Measurements from ENCODE around the gene EDEM3.
A peak's percentile ranks its signal among the peaks of the same experiment; 100 is the strongest.
"Not testable (repeated sequence)": the region's sequence is repeated elsewhere in the genome, so short reads cannot be mapped to it uniquely, and the experiment has no call there.

The EDEM3 gene

GRCh38 chr1:184754476-184755225 is at the start of gene EDEM3:
EDEM3 (minus strand) TSS chr1:184754858; CDS start chr1:184754646, 212 bp downstream.
- DNase-seq (ENCODE audit: low spot score) = peak; percentile 100

- no peak for DNase-seq (ENCODE audit: low spot score)
Measured at GRCh38 chr1:184804220-184804619, 49.6 kb upstream of the EDEM3 start.

- no peak for DNase-seq (ENCODE audit: low spot score)
Measured at GRCh38 chr1:184803180-184803492, 48.5 kb upstream of the EDEM3 start.

GRCh38 chr1:184802354-184803179 is 47.9 kb upstream of the EDEM3 start:
- DNase-seq (ENCODE audit: low spot score) = no peak

GRCh38 chr1:184801503-184801902 is 46.8 kb upstream of the EDEM3 start:
- DNase-seq (ENCODE audit: low spot score) = no peak

GRCh38 chr1:184800876-184801275 is 46.2 kb upstream of the EDEM3 start:
- no peak for DNase-seq (ENCODE audit: low spot score)

- no peak for DNase-seq (ENCODE audit: low spot score)
Measured at GRCh38 chr1:184793967-184794366, 39.3 kb upstream of the EDEM3 start.

GRCh38 chr1:184792450-184792969 is 37.9 kb upstream of the EDEM3 start:
- DNase-seq (ENCODE audit: low spot score) = peak; percentile 63

- DNase-seq (ENCODE audit: low spot score) = no peak
Measured at GRCh38 chr1:184791550-184791900, 36.9 kb upstream of the EDEM3 start.

GRCh38 chr1:184790642-184791549 is 36.2 kb upstream of the EDEM3 start:
- no peak for DNase-seq (ENCODE audit: low spot score)

GRCh38 chr1:184789884-184790283 is 35.2 kb upstream of the EDEM3 start:
- no peak for DNase-seq (ENCODE audit: low spot score)

GRCh38 chr1:184788970-184789369 is 34.3 kb upstream of the EDEM3 start:
- DNase-seq (ENCODE audit: low spot score) = no peak

GRCh38 chr1:184785529-184785928 is 30.9 kb upstream of the EDEM3 start:
- DNase-seq (ENCODE audit: low spot score) = no peak

GRCh38 chr1:184783723-184784122 is 29.1 kb upstream of the EDEM3 start:
- DNase-seq (ENCODE audit: low spot score) = not testable (repeated sequence)

- DNase-seq (ENCODE audit: low spot score) = no peak
Measured at GRCh38 chr1:184781941-184782340, 27.3 kb upstream of the EDEM3 start.

- no peak for DNase-seq (ENCODE audit: low spot score)
Measured at GRCh38 chr1:184775885-184776284, 21.2 kb upstream of the EDEM3 start.

- DNase-seq (ENCODE audit: low spot score) = no peak
Measured at GRCh38 chr1:184775329-184775728, 20.7 kb upstream of the EDEM3 start.

GRCh38 chr1:184773762-184774320 is 19.2 kb upstream of the EDEM3 start:
- no peak for DNase-seq (ENCODE audit: low spot score)

GRCh38 chr1:184771190-184771691 is 16.6 kb upstream of the EDEM3 start:
- no peak for DNase-seq (ENCODE audit: low spot score)

GRCh38 chr1:184770181-184770979 is 15.7 kb upstream of the EDEM3 start:
- DNase-seq (ENCODE audit: low spot score) = no peak

GRCh38 chr1:184769241-184769640 is 14.6 kb upstream of the EDEM3 start:
- DNase-seq (ENCODE audit: low spot score) = no peak
